HG03139 (cell line): ENCODE data around the gene NOL8.

Experiments
- ATAC-seq: cut with Tn5 transposase; IDR thresholded peaks from one replicate; pipeline ENCODE4 v1.9.1; 2021; ENCODE audit not compliant: unreplicated experiment

Gene NOL8

GRCh38 chr9:92325269-92325990, at the start of gene NOL8, which contains the start of gene CENPP:
NOL8 (minus strand) TSS chr9:92325350; CDS start chr9:92324161, 1,189 bp downstream.
CENPP (plus strand) TSS chr9:92325953.
- ATAC-seq = peak; percentile 80

- no peak for ATAC-seq
Measured at GRCh38 chr9:92373167-92373566, 48.0 kb upstream of the NOL8 start.

- ATAC-seq = no peak
Measured at GRCh38 chr9:92369075-92369474, 43.9 kb upstream of the NOL8 start.

GRCh38 chr9:92360083-92360482, 34.9 kb upstream of the NOL8 start:
- no peak for ATAC-seq

GRCh38 chr9:92359394-92359995, 34.3 kb upstream of the NOL8 start:
- no peak for ATAC-seq

GRCh38 chr9:92353051-92353450, 27.9 kb upstream of the NOL8 start:
- no peak for ATAC-seq

- ATAC-seq = no peak
Measured at GRCh38 chr9:92350740-92351133, 25.6 kb upstream of the NOL8 start.

- ATAC-seq = no peak
Measured at GRCh38 chr9:92349771-92350739, 24.9 kb upstream of the NOL8 start.

GRCh38 chr9:92345582-92345981, 20.4 kb upstream of the NOL8 start:
- no peak for ATAC-seq

GRCh38 chr9:92342825-92343488, 17.8 kb upstream of the NOL8 start:
- ATAC-seq = no peak

GRCh38 chr9:92341578-92341977, 16.4 kb upstream of the NOL8 start:
- no peak for ATAC-seq

GRCh38 chr9:92333282-92333634, 8.1 kb upstream of the NOL8 start:
- no peak for ATAC-seq

GRCh38 chr9:92332577-92333281, 7.6 kb upstream of the NOL8 start:
- no peak for ATAC-seq

- no peak for ATAC-seq
Measured at GRCh38 chr9:92328225-92328624, 3.1 kb upstream of the NOL8 start.

- ATAC-seq = no peak
Measured at GRCh38 chr9:92327283-92327850, 2.2 kb upstream of the NOL8 start.

GRCh38 chr9:92325991-92326500, 896 bp upstream of the NOL8 start:
- ATAC-seq = peak; percentile 5

- peak; percentile 10 for ATAC-seq
Measured at GRCh38 chr9:92324889-92325268, 271 bp downstream of the NOL8 start.

- ATAC-seq = no peak
Measured at GRCh38 chr9:92324431-92324830, 719 bp downstream of the NOL8 start.

- no peak for ATAC-seq
Measured at GRCh38 chr9:92315456-92315855, 9.7 kb downstream of the NOL8 start.

GRCh38 chr9:92313624-92314012, 11.5 kb downstream of the NOL8 start:
- no peak for ATAC-seq
